Hepatocyte (in vitro differentiated cells): Measurements from ENCODE around the gene FARP1. TPM values are rescaled to one million over a fixed set of nuclear protein-coding genes. Genes with fewer than 3 reads are reported as not detected.

Experiments
- DNase-seq: peaks from one replicate; pipeline ENCODE4 v3.0.0-alpha.2; 2016; ENCODE audit warnings: low spot score
- H2AFZ ChIP-seq: fragments of 200-600 bp; sonication (generic); 2 replicates; pipeline ENCODE4 v1.6.0; 2016; ENCODE audit warnings: antibody characterized with exemption, mild to moderate bottlenecking
- H3K27ac ChIP-seq: fragments of 200-600 bp; sonication (generic); 2 replicates; pipeline ENCODE4 v1.5.1; 2016; ENCODE audit warnings: mild to moderate bottlenecking
- H3K27me3 ChIP-seq: fragments of 200-600 bp; sonication (generic); 2 replicates; pipeline ENCODE4 v1.6.1; 2016
- H3K36me3 ChIP-seq: fragments of 200-600 bp; sonication (generic); replicated peaks from 2 replicates; pipeline ENCODE4 v1.5.1; 2016; ENCODE audit warnings: low read depth; ENCODE audit not compliant: insufficient read depth
- H3K4me1 ChIP-seq: fragments of 200-600 bp; sonication (generic); 2 replicates; pipeline ENCODE4 v1.5.1; 2016; ENCODE audit warnings: mild to moderate bottlenecking, moderate library complexity; ENCODE audit not compliant: insufficient read depth
- H3K4me2 ChIP-seq: fragments of 200-600 bp; sonication (generic); 2 replicates; pipeline ENCODE4 v1.6.0; 2016
- H3K4me3 ChIP-seq: fragments of 200-600 bp; sonication (generic); 2 replicates; pipeline ENCODE4 v1.5.1; 2016; ENCODE audit warnings: mild to moderate bottlenecking
- H3K79me2 ChIP-seq: fragments of 200-600 bp; sonication (generic); 2 replicates; pipeline ENCODE4 v1.6.0; 2017; ENCODE audit warnings: mild to moderate bottlenecking
- H3K9me2 ChIP-seq: fragments of 200-600 bp; sonication (generic); replicated peaks from 2 replicates; pipeline ENCODE4 v1.6.0; 2017; ENCODE audit warnings: mild to moderate bottlenecking; ENCODE audit not compliant: insufficient read depth
- H3K9me3 ChIP-seq: fragments of 200-600 bp; sonication (generic); 2 replicates; pipeline ENCODE4 v1.5.1; 2016; ENCODE audit warnings: low read depth, mild to moderate bottlenecking
- H4K20me1 ChIP-seq: fragments of 200-600 bp; sonication (generic); 2 replicates; pipeline ENCODE4 v1.6.0; 2016; ENCODE audit warnings: mild to moderate bottlenecking; ENCODE audit not compliant: insufficient read depth, poor library complexity, severe bottlenecking
- EZH2 ChIP-seq: fragments of 200-600 bp; sonication (generic); IDR thresholded peaks from 2 replicates; pipeline ENCODE4 v1.6.1; 2016; ENCODE audit warnings: antibody characterized with exemption, mild to moderate bottlenecking, borderline replicate concordance
- EZH2phosphoT487 ChIP-seq: fragments of 200-600 bp; sonication (generic); IDR thresholded peaks from one replicate; pipeline ENCODE4 v1.6.1; 2018; ENCODE audit warnings: antibody characterized with exemption, mild to moderate bottlenecking, low read depth, moderate library complexity; ENCODE audit not compliant: unreplicated experiment, severe bottlenecking
- WGBS: methylation state at CpG from one replicate; pipeline ENCODE4 v1.1.6; 2016; ENCODE audit warnings: low lambda C conversion rate; ENCODE audit errors: missing lambda C conversion rate; 5-methylcytosine and 5-hydroxymethylcytosine counted together
- polyA plus RNA-seq: library from polyadenylated mRNA; unstranded; fragments of >200 nt; fragmentation: Nextera tagmentation; extraction: Ambion mirVana; gene quantifications from 2 replicates; pipeline ENCODE4 v1.2.1, GENCODE V29; 2016
- total RNA-seq: library from RNA; depleted of rRNA; stranded (reverse); fragments of >200 nt; gene quantifications from 2 replicates; pipeline ENCODE4 v1.2.3, GENCODE V29; 2014
- TF ChIP-seq, protein P1 (sequence below): fragments of 200-600 bp; sonication (generic); IDR thresholded peaks from 2 replicates; pipeline ENCODE4 v1.5.1; 2016; ENCODE audit warnings: antibody characterized with exemption, mild to moderate bottlenecking; ENCODE audit not compliant: poor library complexity

FARP1 gene
- total and polyA plus RNA-seq, 2 experiments from 2014 or later = 35.5 to 68.7 TPM

DNA sequence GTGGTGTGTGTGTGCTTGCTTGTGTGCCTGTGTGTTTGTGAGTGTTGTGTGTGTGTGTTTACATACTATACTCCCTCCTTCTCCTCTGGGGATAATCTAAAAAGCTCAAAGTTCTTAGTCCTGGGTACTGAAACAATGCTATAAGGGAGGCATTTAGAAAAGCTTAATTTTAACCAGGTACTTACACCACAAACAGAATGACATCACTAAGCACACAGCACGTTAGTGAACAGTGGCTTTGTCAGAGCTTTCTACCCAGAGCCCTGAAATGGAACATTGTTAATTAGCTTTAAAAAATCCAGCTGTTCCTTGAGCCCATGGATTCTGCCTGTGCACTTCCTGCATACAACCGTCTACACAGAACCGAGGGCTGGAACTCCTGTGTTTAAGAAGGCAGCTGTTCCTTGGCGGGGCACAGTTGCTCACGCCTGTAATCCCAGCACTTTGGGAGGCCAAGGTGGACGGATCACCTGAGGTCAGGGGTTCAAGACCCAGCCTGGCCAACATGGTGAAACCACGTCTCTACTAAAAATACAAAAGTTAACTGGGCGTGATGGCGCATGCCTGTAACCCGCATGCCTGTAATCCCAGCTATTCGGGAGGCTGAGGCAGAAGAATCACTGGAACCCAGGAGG, 103.8 kb downstream of the FARP1 start:
- no peaks in the 10 kb centered on the region for H3K36me3 ChIP-seq
- peaks cover 59% of the 10 kb centered on the region for H3K79me2 ChIP-seq
- H3K4me2 ChIP-seq = peak overlapping the region; percentile 8

DNA sequence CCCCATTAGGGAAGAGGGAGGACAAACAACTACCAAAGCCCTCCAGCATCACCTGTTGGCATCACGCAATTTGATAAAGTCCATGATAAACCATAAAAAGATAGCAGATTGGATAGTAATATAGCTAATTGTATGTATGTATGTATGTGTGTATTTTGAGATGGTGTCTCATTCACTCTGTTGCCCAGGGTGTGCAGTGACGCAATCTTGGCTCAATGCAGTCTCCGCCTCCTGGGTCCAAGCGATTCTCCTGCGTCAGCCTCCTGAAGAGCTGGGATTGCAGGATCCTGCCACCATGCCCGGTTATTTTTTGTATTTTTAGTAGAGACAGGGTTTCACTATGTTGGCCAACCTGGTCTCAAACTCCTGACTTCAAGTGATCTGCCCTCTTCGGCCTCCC, 108.8 kb downstream of the FARP1 start:
- H4K20me1 ChIP-seq = no peaks in the 10 kb centered on the region
- no peaks in the 10 kb centered on the region for H3K27me3 ChIP-seq
- H3K79me2 ChIP-seq = peaks cover 70% of the 10 kb centered on the region
- H3K4me2 ChIP-seq = no peak overlapping the region
- no peaks in the 10 kb centered on the region for H3K36me3 ChIP-seq
- H3K9me3 ChIP-seq = no peaks in the 10 kb centered on the region
- no peaks in the 10 kb centered on the region for H3K9me2 ChIP-seq
- no peak overlapping the region for H3K4me3 ChIP-seq
- no peak overlapping the region for H2AFZ ChIP-seq
- no peak overlapping the region for H3K27ac ChIP-seq
- 98% methylated on average over 7 of the region's 7 CpGs for WGBS
- TF ChIP-seq EZH2 = no peak
- no peak for TF ChIP-seq EZH2phosphoT487
- TF ChIP-seq, protein P1, sequence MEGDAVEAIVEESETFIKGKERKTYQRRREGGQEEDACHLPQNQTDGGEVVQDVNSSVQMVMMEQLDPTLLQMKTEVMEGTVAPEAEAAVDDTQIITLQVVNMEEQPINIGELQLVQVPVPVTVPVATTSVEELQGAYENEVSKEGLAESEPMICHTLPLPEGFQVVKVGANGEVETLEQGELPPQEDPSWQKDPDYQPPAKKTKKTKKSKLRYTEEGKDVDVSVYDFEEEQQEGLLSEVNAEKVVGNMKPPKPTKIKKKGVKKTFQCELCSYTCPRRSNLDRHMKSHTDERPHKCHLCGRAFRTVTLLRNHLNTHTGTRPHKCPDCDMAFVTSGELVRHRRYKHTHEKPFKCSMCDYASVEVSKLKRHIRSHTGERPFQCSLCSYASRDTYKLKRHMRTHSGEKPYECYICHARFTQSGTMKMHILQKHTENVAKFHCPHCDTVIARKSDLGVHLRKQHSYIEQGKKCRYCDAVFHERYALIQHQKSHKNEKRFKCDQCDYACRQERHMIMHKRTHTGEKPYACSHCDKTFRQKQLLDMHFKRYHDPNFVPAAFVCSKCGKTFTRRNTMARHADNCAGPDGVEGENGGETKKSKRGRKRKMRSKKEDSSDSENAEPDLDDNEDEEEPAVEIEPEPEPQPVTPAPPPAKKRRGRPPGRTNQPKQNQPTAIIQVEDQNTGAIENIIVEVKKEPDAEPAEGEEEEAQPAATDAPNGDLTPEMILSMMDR = no peak
- no peak for DNase-seq
- H3K4me1 ChIP-seq = peaks cover 27% of the 10 kb centered on the region

More for the DNA sequence above, 103.8 kb downstream of the FARP1 start:
- WGBS = 70% methylated on average over 11 of the region's 11 CpGs
- Histone ChIP-seq H3K27ac (peak overlapping the region; percentile 72), H3K4me3 (no peak overlapping the region), H3K9me3 (no peaks in the 10 kb centered on the region), H3K4me1 (peaks cover 11% of the 10 kb centered on the region), H3K27me3 (no peaks in the 10 kb centered on the region), H3K9me2 (no peaks in the 10 kb centered on the region), H2AFZ (no peak overlapping the region), H4K20me1 (no peaks in the 10 kb centered on the region)
- TF ChIP-seq EZH2 (no peak), EZH2phosphoT487 (no peak)
- TF ChIP-seq, protein P1 = no peak
- DNase-seq = peak; percentile 19

DNA sequence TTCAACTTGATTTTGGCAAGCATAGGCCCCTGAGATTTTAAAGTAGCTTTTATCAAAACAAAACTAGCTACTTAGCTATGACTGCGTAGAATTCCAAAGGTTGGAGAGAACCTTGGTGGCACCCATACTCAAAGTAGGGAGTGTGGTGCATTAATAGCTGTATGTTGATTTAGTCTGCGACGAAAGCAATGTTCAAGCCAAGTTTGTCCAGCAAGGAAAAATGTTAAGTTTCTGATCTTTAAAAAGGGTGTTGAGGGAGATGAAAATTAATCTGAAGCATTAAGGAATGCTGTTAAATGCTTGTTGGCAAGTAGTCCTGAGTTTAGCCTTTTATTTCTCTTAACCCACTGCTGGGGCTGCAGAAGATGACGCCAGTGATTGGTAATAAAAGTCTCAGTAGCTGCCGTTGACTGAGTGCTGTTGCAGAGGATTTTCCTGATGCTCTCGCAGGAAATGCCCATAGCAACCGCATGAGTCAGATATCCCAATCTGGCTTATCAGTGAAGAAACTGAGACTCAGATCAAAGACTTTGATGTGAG, 110.1 kb downstream of the FARP1 start:
- Histone ChIP-seq H3K27ac (peak overlapping the region; percentile 69), H3K9me2 (no peaks in the 10 kb centered on the region), H3K4me3 (no peak overlapping the region), H2AFZ (no peak overlapping the region), H3K27me3 (no peaks in the 10 kb centered on the region), H3K36me3 (no peaks in the 10 kb centered on the region), H3K9me3 (no peaks in the 10 kb centered on the region), H3K4me2 (peak overlapping the region; percentile 35), H3K4me1 (peaks cover 23% of the 10 kb centered on the region), H3K79me2 (peaks cover 72% of the 10 kb centered on the region), H4K20me1 (no peaks in the 10 kb centered on the region)
- peak; percentile 38 for DNase-seq
- 31% methylated on average over 7 of the region's 7 CpGs for WGBS
- TF ChIP-seq EZH2 (no peak), EZH2phosphoT487 (no peak)
- TF ChIP-seq, protein P1 = no peak
